LNCAP (cell line): Measurements from ENCODE around the gene RUBCNL.

ENCODE experiments used
- TF ChIP-seq, protein P1 (sequence below): fragments of 450-650 bp; IDR thresholded peaks from 2 replicates; pipeline ENCODE4 v1.5.1; 2017; ENCODE audit warnings: mild to moderate bottlenecking

RUBCNL gene

DNA sequence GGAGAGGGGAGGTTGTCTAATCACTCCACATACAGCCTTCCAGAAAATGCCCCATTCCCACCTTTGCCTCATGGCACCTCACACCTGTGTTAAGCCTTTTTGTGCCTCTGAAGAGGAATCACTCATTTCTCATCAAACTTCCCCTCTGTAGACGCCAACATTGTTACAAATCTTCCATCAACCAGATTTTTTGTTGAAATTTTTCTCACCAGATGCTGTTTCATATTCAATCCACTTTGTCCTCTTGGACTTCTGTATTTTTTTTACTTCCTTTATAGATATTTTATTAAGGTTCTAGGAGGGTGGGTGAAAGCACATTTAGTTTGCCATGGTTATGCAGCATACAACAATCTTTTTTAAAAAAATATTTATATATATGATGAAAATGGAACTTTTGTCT lies 74.0 kb downstream of the RUBCNL start:
- TF ChIP-seq, protein P1, sequence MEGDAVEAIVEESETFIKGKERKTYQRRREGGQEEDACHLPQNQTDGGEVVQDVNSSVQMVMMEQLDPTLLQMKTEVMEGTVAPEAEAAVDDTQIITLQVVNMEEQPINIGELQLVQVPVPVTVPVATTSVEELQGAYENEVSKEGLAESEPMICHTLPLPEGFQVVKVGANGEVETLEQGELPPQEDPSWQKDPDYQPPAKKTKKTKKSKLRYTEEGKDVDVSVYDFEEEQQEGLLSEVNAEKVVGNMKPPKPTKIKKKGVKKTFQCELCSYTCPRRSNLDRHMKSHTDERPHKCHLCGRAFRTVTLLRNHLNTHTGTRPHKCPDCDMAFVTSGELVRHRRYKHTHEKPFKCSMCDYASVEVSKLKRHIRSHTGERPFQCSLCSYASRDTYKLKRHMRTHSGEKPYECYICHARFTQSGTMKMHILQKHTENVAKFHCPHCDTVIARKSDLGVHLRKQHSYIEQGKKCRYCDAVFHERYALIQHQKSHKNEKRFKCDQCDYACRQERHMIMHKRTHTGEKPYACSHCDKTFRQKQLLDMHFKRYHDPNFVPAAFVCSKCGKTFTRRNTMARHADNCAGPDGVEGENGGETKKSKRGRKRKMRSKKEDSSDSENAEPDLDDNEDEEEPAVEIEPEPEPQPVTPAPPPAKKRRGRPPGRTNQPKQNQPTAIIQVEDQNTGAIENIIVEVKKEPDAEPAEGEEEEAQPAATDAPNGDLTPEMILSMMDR, result no peak

DNA sequence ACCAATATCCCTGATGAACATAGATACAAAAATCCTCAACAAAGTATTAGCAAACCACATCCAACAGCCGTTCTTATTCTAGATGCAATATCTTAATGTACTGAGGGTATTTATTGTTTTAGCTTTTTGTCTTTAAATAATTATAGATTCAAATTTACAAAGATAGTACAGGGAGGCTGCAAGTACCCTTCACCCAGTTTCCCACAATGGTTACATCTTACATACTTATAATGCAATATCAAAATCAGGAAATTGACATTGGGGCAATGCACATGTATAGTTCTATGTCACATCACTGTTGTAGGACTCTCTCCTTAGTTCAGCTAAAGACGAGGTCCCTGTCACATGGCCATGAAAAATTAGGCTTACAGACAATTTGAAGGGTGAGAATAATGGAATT lies 75.8 kb downstream of the RUBCNL start:
- TF ChIP-seq, protein P1, result no peak

DNA sequence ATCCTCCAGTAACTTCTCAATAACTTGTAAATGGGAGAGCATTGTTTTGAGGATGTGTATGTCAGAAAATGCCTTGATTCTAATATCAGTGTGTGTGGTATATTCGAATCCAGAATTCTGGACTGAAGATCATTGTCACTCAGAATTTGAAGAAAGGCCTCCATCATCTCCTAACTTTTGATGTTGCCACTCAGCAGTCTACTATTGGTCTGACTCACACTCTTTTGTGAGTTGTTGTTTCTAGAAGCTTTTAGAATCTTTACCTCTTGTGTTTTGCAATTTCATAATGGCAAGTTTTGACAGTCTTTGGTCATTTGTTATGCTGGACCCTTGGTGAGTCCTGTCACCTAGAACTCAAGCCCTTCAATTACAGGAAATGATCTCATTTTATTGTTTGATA lies 77.0 kb downstream of the RUBCNL start:
- TF ChIP-seq, protein P1, result no peak

DNA sequence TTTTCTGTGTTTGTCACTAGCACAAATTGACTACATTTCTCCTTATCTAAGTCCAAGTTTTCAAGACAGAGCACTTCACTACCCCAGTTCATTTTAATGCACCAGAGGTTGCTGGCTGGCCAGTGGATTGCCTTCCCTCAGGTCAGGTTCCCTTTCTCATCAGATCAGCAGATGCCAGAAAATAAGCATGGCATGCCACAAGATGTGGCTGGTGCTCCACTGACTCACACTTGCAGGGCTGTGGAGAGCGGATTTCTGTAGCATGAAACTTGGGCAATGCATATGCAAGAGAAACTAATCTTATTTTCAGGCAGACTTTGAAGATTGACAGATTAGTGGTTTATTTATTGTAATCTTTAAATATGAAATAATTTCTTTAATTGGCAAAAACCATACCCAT lies 79.5 kb downstream of the RUBCNL start:
- TF ChIP-seq, protein P1, result no peak

DNA sequence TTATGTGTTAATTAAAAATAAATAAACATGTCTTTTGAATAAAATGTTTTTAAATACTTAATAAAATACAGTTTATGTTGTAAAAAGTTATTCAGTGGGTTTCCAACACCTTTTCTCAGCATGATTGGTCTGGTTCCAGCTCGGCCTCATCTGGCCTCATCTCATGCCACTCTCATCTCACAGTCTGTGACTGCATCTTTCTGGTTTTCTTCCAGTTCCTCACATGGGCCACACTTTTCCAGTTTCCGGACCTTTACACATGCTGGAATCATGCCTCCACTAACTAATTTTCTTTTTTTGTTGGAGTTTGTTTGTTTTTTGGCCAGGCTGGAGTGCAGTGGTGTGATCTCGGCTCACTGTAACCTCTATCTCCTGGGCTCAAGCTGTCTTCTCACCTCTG lies 82.5 kb downstream of the RUBCNL start:
- TF ChIP-seq, protein P1, result no peak

DNA sequence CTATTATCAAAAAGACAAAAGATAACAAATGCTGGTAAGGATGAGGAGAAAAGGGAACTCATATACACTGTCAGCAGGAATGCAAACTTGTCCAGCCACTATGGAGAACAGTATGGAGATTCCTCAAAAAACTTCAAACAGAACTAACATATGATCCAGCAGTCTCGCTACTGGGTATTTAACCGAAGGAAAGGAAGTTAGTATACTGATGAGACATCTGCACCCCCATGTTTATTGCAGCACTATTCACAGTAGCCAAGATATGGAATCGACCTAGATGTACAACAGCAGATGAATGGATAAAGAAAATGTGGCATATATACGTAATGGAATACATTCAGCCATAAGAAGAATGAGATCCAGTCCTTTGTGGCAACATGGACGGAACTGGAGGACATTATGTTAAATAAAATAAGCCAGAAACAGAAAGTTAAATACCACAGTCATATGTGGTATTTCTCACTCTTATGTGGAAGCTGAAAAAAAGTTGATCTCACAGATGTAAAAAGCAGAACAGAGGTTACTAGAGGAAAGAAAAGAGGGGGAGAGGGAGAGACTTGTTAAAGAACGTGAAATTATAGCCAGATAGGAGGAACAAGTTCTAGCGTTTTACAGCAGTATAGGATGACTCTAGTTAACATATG lies 83.2 kb downstream of the RUBCNL start:
- TF ChIP-seq, protein P1, result no peak

DNA sequence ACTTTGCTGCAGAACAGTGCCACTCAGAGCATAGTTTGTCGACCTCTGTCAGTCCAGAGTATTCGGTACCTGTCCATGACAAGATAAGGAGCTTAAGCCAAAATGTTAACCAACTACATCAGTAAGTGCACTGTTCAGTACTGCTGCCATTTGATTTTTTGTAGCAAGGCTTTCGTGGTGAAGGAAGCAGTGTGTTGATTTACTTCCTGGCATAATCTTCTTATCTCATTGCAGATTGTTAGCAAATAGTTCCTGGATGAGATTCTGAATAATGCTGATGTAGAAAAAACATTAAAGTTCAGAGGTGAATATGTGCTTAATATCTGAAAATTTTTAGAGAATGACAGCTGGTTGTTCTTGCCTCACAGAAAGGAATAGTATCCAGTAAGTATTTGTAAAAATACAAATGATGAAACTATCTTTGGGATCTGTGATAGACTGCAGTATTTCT lies 89.7 kb downstream of the RUBCNL start:
- TF ChIP-seq, protein P1, result no peak

DNA sequence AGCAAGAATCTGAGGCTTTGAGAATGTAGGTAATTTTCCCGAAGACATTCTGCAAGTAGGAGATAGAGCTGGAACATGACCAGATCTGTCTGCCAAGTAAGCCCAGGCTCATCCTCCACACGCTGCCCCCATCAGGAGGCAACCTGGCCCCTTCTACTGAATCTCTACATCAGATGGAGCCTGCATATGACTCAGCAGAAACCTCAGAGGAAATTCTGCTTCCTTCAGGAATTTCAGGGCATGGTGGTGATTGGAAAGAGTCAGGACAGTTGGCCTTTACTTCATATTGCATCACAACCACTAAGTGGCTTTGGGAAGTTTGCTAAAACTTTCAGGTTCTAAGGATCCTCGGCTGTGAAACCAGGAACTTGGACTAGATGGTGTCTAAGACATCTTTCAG lies 90.1 kb downstream of the RUBCNL start:
- TF ChIP-seq, protein P1, result no peak
